Measurements from ENCODE around the gene ZNF511. TPM values are rescaled to one million over a fixed set of nuclear protein-coding genes. Genes with fewer than 3 reads are reported as not detected.

Gene ZNF511
- total RNA-seq, 4 donors from 2014 or later, result 16.1 to 26.7 (median 17.7) TPM

GRCh38 chr10:133302230-133302629 lies 6.5 kb upstream of the ZNF511 start:
- no peak overlapping the region for H3K4me3 ChIP-seq
- TF ChIP-seq CTCF (IDR thresholded peaks at IDR 0.05), result no peak
- TF ChIP-seq POLR2A (IDR thresholded peaks at IDR 0.05), result no peak
- peaks cover 28 to 78% (median 29%) of the 10 kb centered on the region in 3 donors for H3K36me3 ChIP-seq
- H3K27me3 ChIP-seq, result no peaks in the 10 kb centered on the region
- H3K4me1 ChIP-seq, result peaks cover 5 to 32% (median 8%) of the 10 kb centered on the region in 3 donors
- no peaks in the 10 kb centered on the region for H3K9me3 ChIP-seq
- 100% methylated on average over 4 of the region's 14 CpGs; no CpG with 5 or more reads in 1 of the 2 donors for WGBS, 2 donors
- DNase-seq, result no peak
- intact Hi-C loops (cut with DNase I), result no loop called here
- H3K27ac ChIP-seq, result no peak overlapping the region

GRCh38 chr10:133303206-133303605 lies 5.5 kb upstream of the ZNF511 start:
- WGBS, 2 donors, result 80% methylated on average over 1 of the region's 10 CpGs; no CpG with 5 or more reads in 1 of the 2 donors
- Histone ChIP-seq H3K27me3 (no peaks in the 10 kb centered on the region), H3K4me3 (no peak overlapping the region), H3K27ac (no peak overlapping the region), H3K4me1 (peaks cover 11 to 40% (median 16%) of the 10 kb centered on the region in 3 donors), H3K36me3 (peaks cover 22 to 68% (median 24%) of the 10 kb centered on the region in 3 donors), H3K9me3 (no peaks in the 10 kb centered on the region)
- no peak for DNase-seq
- TF ChIP-seq CTCF (IDR thresholded peaks at IDR 0.05), result no peak
- TF ChIP-seq POLR2A (IDR thresholded peaks at IDR 0.05), result no peak
- intact Hi-C loops (cut with DNase I), result no loop called here

- H3K4me1 ChIP-seq, result peaks cover 11 to 49% (median 21%) of the 10 kb centered on the region in 3 donors
- intact Hi-C loops (cut with DNase I), result no loop called here
- no peaks in the 10 kb centered on the region for H3K27me3 ChIP-seq
- peak overlapping the region in 3 of 4 donors; percentile 25 to 68 (median 49) for H3K27ac ChIP-seq
- no peak for DNase-seq
- peaks cover under 1 to 55% (median 10%) of the 10 kb centered on the region in 3 donors for H3K36me3 ChIP-seq
- H3K4me3 ChIP-seq, result no peak overlapping the region
- H3K9me3 ChIP-seq, result no peaks in the 10 kb centered on the region
- 83 to 89% methylated on average over 3 to 5 of the region's 5 CpGs for WGBS, 2 donors
- TF ChIP-seq CTCF (IDR thresholded peaks at IDR 0.05) (no peak), POLR2A (IDR thresholded peaks at IDR 0.05) (no peak)
These were observed 2.6 kb upstream of the ZNF511 start for GRCh38 chr10:133306097-133306476.

- peaks cover 11 to 49% (median 21%) of the 10 kb centered on the region in 3 donors for H3K4me1 ChIP-seq
- H3K4me3 ChIP-seq, result no peak overlapping the region
- no peak for TF ChIP-seq POLR2A (IDR thresholded peaks at IDR 0.05)
- WGBS, 2 donors, result 87 to 91% methylated on average over 8 to 14 of the region's 17 CpGs
- H3K27me3 ChIP-seq, result no peaks in the 10 kb centered on the region
- H3K9me3 ChIP-seq, result no peaks in the 10 kb centered on the region
- intact Hi-C loops (cut with DNase I), result no loop called here
- H3K36me3 ChIP-seq, result peaks cover 0 to 55% (median 10%) of the 10 kb centered on the region in 3 donors
- H3K27ac ChIP-seq, result peak overlapping the region in 3 of 4 donors; percentile 25 to 99 (median 97)
- DNase-seq, result no peak
These were observed 1.8 kb upstream of the ZNF511 start for GRCh38 chr10:133306941-133307379.

GRCh38 chr10:133307776-133308420 lies 816 bp upstream of the ZNF511 start:
- intact Hi-C loops (cut with DNase I), result no loop called here
- peak; percentile 30 for DNase-seq
- 1 to 2% methylated on average over 20 to 24 of the region's 25 CpGs for WGBS, 2 donors

More at GRCh38 chr10:133307776-133308420, 816 bp upstream of the ZNF511 start:
- H3K9me3 ChIP-seq, result no peaks in the 10 kb centered on the region
- H3K27ac ChIP-seq, result peak overlapping the region; percentile 92 to 99 (median 98)
- TF ChIP-seq POLR2A (IDR thresholded peaks at IDR 0.05) (peak in 1 of 4 donors; percentile 17), CTCF (IDR thresholded peaks at IDR 0.05) (peak; percentile 50 to 83 (median 70))
- no peaks in the 10 kb centered on the region for H3K27me3 ChIP-seq
- H3K4me1 ChIP-seq, result peaks cover 11 to 49% (median 21%) of the 10 kb centered on the region in 3 donors
- peak overlapping the region; percentile 72 to 100 (median 93) for H3K4me3 ChIP-seq
- H3K36me3 ChIP-seq, result peaks cover 0 to 55% (median 3%) of the 10 kb centered on the region in 3 donors
